ENCODE measurements around the gene TMC7.
"Not testable (repeated sequence)": the region's sequence is repeated elsewhere in the genome, so short reads cannot be mapped to it uniquely, and the experiment has no call there.

GRCh38 chr16:18995406-18995805 is 11.7 kb downstream of the TMC7 start:
- TF ChIP-seq, protein P1, sequence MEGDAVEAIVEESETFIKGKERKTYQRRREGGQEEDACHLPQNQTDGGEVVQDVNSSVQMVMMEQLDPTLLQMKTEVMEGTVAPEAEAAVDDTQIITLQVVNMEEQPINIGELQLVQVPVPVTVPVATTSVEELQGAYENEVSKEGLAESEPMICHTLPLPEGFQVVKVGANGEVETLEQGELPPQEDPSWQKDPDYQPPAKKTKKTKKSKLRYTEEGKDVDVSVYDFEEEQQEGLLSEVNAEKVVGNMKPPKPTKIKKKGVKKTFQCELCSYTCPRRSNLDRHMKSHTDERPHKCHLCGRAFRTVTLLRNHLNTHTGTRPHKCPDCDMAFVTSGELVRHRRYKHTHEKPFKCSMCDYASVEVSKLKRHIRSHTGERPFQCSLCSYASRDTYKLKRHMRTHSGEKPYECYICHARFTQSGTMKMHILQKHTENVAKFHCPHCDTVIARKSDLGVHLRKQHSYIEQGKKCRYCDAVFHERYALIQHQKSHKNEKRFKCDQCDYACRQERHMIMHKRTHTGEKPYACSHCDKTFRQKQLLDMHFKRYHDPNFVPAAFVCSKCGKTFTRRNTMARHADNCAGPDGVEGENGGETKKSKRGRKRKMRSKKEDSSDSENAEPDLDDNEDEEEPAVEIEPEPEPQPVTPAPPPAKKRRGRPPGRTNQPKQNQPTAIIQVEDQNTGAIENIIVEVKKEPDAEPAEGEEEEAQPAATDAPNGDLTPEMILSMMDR (IDR thresholded peaks at IDR 0.05) = not testable (repeated sequence)
- TF ChIP-seq POLR2A (IDR thresholded peaks at IDR 0.05) = not testable (repeated sequence)

Data from testis (tissue), 2 donors.